ENCODE data around the gene TIMP3. TPM values are rescaled to one million over a fixed set of nuclear protein-coding genes. Genes with fewer than 3 reads are reported as not detected.

The TIMP3 gene
- total RNA-seq, 1 experiment from 2014 or later = 12.3 TPM

GRCh38 chr22:32780726-32781310 lies 20.7 kb upstream of the TIMP3 start:
- no peak for DNase-seq
- H3K27me3 Mint-ChIP-seq (ENCODE audit: unreplicated experiment) = no peaks in the 10 kb centered on the region
- no peaks in the 10 kb centered on the region for H3K9me3 Mint-ChIP-seq (ENCODE audit: low read depth, unreplicated experiment)
- no peak overlapping the region for H3K4me3 Mint-ChIP-seq (ENCODE audit: low read depth, unreplicated experiment)
- peaks cover 5% of the 10 kb centered on the region for H3K36me3 Mint-ChIP-seq (ENCODE audit: insufficient read depth, unreplicated experiment)
- intact Hi-C loops (cut with micrococcal nuclease; ENCODE audit: unreplicated experiment) = no loop called here
- peaks cover 20% of the 10 kb centered on the region for H3K4me1 Mint-ChIP-seq (ENCODE audit: low read depth, unreplicated experiment)
- CTCF ChIA-PET = interaction anchor here (0.6 to 1.5 kb wide), 3 partner anchors 16 to 120 kb away, joined by 3 to 4 read pairs (median 4); no protein-coding TSS in a partner anchor
- no TSS peak for BruUV-seq (replicated peaks)
- peak overlapping the region; percentile 70 for H3K27ac Mint-ChIP-seq (ENCODE audit: unreplicated experiment)
- no peak for TF ChIP-seq CTCF (IDR thresholded peaks at IDR 0.05; ENCODE audit: unreplicated experiment)

GRCh38 chr22:32781695-32782094 lies 19.8 kb upstream of the TIMP3 start:
- intact Hi-C loops (cut with micrococcal nuclease; ENCODE audit: unreplicated experiment) = no loop called here
- H3K36me3 Mint-ChIP-seq (ENCODE audit: insufficient read depth, unreplicated experiment) = peaks cover 5% of the 10 kb centered on the region

GRCh38 chr22:32785321-32786026 lies 16.0 kb upstream of the TIMP3 start:
- DNase-seq = no peak
- Mint-ChIP-seq H3K27ac (ENCODE audit: unreplicated experiment) (no peak overlapping the region), H3K27me3 (ENCODE audit: unreplicated experiment) (no peaks in the 10 kb centered on the region), H3K36me3 (ENCODE audit: insufficient read depth, unreplicated experiment) (peaks cover 9% of the 10 kb centered on the region), H3K4me1 (ENCODE audit: low read depth, unreplicated experiment) (peaks cover 33% of the 10 kb centered on the region), H3K9me3 (ENCODE audit: low read depth, unreplicated experiment) (no peaks in the 10 kb centered on the region), H3K4me3 (ENCODE audit: low read depth, unreplicated experiment) (no peak overlapping the region)
- intact Hi-C loops (cut with micrococcal nuclease; ENCODE audit: unreplicated experiment) = no loop called here
- CTCF ChIA-PET = interaction anchor here (0.5 kb wide), 1 partner anchor 234 kb away, joined by 3 read pairs; no protein-coding TSS in a partner anchor
- no peak for TF ChIP-seq CTCF (IDR thresholded peaks at IDR 0.05; ENCODE audit: unreplicated experiment)
- no TSS peak for BruUV-seq (replicated peaks)

More at GRCh38 chr22:32781695-32782094, 19.8 kb upstream of the TIMP3 start:
- no peak for TF ChIP-seq CTCF (IDR thresholded peaks at IDR 0.05; ENCODE audit: unreplicated experiment)
- CTCF ChIA-PET = interaction anchor here (1.1 to 1.5 kb wide), 2 partner anchors 15 to 162 kb away, joined by 4 to 6 read pairs; no protein-coding TSS in a partner anchor
- no peaks in the 10 kb centered on the region for H3K27me3 Mint-ChIP-seq (ENCODE audit: unreplicated experiment)
- no peak for DNase-seq
- H3K4me1 Mint-ChIP-seq (ENCODE audit: low read depth, unreplicated experiment) = peaks cover 20% of the 10 kb centered on the region
- BruUV-seq (replicated peaks) = no TSS peak
- no peaks in the 10 kb centered on the region for H3K9me3 Mint-ChIP-seq (ENCODE audit: low read depth, unreplicated experiment)
- no peak overlapping the region for H3K4me3 Mint-ChIP-seq (ENCODE audit: low read depth, unreplicated experiment)
- no peak overlapping the region for H3K27ac Mint-ChIP-seq (ENCODE audit: unreplicated experiment)

GRCh38 chr22:32786027-32786418 lies 15.5 kb upstream of the TIMP3 start:
- no TSS peak for BruUV-seq (replicated peaks)
- intact Hi-C loops (cut with micrococcal nuclease; ENCODE audit: unreplicated experiment) = no loop called here
- CTCF ChIA-PET = interaction anchor here (0.5 to 0.7 kb wide), 2 partner anchors 11 to 234 kb away, joined by 3 read pairs; no protein-coding TSS in a partner anchor

More at GRCh38 chr22:32786027-32786418, 15.5 kb upstream of the TIMP3 start:
- H3K4me1 Mint-ChIP-seq (ENCODE audit: low read depth, unreplicated experiment) = peaks cover 28% of the 10 kb centered on the region
- H3K27ac Mint-ChIP-seq (ENCODE audit: unreplicated experiment) = no peak overlapping the region
- DNase-seq = no peak
- no peak for TF ChIP-seq CTCF (IDR thresholded peaks at IDR 0.05; ENCODE audit: unreplicated experiment)
- no peaks in the 10 kb centered on the region for H3K27me3 Mint-ChIP-seq (ENCODE audit: unreplicated experiment)
- H3K36me3 Mint-ChIP-seq (ENCODE audit: insufficient read depth, unreplicated experiment) = peaks cover 8% of the 10 kb centered on the region
- no peaks in the 10 kb centered on the region for H3K9me3 Mint-ChIP-seq (ENCODE audit: low read depth, unreplicated experiment)
- no peak overlapping the region for H3K4me3 Mint-ChIP-seq (ENCODE audit: low read depth, unreplicated experiment)
